K562 (cell line): ENCODE results near the gene FRRS1L. TPM values are rescaled to one million over a fixed set of nuclear protein-coding genes. Genes with fewer than 3 reads are reported as not detected.

ENCODE experiments used
- ASH1L ChIP-seq: fragments of 450-650 bp; IDR thresholded peaks from 2 replicates; pipeline ENCODE4 v1.6.1; 2018; ENCODE audit warnings: borderline replicate concordance, mild to moderate bottlenecking, low read depth; ENCODE audit not compliant: partially characterized antibody
- BCOR ChIP-seq: fragments of 450-650 bp; IDR thresholded peaks from 2 replicates; pipeline ENCODE4 v1.6.1; 2016
- BRCA1 ChIP-seq, 2 experiments: fragments of 450-650 bp in 1 of 2; sonication (generic) in 1 of 2; formaldehyde crosslinking in 1 of 2; IDR thresholded peaks; 2 replicates each; pipeline versions ENCODE4 v1.5.0 to v1.6.1; 2017 to 2020; ENCODE audit warnings: mild to moderate bottlenecking in 1 of 2, missing genetic modification reagents in 1 of 2
- CHD1 ChIP-seq: fragments of 200-600 bp; sonication (generic); IDR thresholded peaks from one replicate; pipeline ENCODE4 v1.6.1; 2012; ENCODE audit warnings: mild to moderate bottlenecking, moderate library complexity, low read length, inconsistent platforms
- GATAD2B ChIP-seq: fragments of 450-650 bp; IDR thresholded peaks from 2 replicates; pipeline ENCODE4 v1.6.1; 2017; ENCODE audit warnings: mild to moderate bottlenecking, borderline replicate concordance
- GTF2A2 ChIP-seq: IDR thresholded peaks from 2 replicates; pipeline ENCODE4 v1.6.1; 2016; ENCODE audit warnings: mild to moderate bottlenecking, missing genetic modification characterization, missing compliant biosample characterization
- ILF3 ChIP-seq: fragments of 450-650 bp; IDR thresholded peaks from 2 replicates; pipeline ENCODE4 v1.6.1; 2018; ENCODE audit warnings: antibody characterized with exemption, mild to moderate bottlenecking, moderate library complexity, borderline replicate concordance
- NR2C1 ChIP-seq, 2 experiments: fragments of 450-650 bp; IDR thresholded peaks; 2 replicates each; pipeline ENCODE4 v1.6.1; 2017; ENCODE audit warnings: mild to moderate bottlenecking in 2 of 2, antibody characterized with exemption in 1 of 2, inconsistent platforms in 1 of 2, missing compliant biosample characterization in 1 of 2, missing genetic modification characterization in 1 of 2
- POLR2A ChIP-seq: fragments of 450-650 bp; conservative IDR thresholded peaks from 2 replicates; pipeline ENCODE4 v1.6.1; 2016
- SRSF9 ChIP-seq: fragments of 200-400 bp; formaldehyde crosslinking; IDR thresholded peaks from 2 replicates; pipeline ENCODE4 v1.6.1; 2017; ENCODE audit warnings: low read depth, low read length, borderline replicate concordance
- TBL1XR1 ChIP-seq, 2 experiments: IDR thresholded peaks; 2 replicates each; pipeline ENCODE4 v1.6.1; 2012; ENCODE audit warnings: improper control_type of control experiment in 2 of 2, low read length in 2 of 2, mild to moderate bottlenecking in 1 of 2
- ZNF3 ChIP-seq: fragments of 250-450 bp; sonication (Bioruptor Pico); IDR thresholded peaks from 2 replicates; pipeline ENCODE4 v1.5.0; 2021; ENCODE audit warnings: mild to moderate bottlenecking, moderate library complexity
- polyA plus RNA-seq, 8 experiments: library from polyadenylated mRNA; depleted of rRNA in 4 of 8; stranded (reverse) in 5 of 8; unstranded in 3 of 8; fragments of >200 nt; fragmentation: Nextera tagmentation in 2 of 8; fragmentation: Illumina TruSeq in 1 of 8; extraction: Ambion mirVana in 2 of 8; extraction: Trizol in 1 of 8; gene quantifications; 2 replicates each; pipeline versions ENCODE4 v1.2.1 to v1.2.3, GENCODE V29; 2011 to 2014; ENCODE audit warnings: inconsistent platforms in 1 of 8, missing spikeins in 1 of 8
- total RNA-seq, 7 experiments: library from RNA; depleted of rRNA in 6 of 7; stranded (reverse); fragments of >200 nt in 6 of 7; fragmentation: Illumina TruSeq in 2 of 7; extraction: Trizol in 2 of 7; gene quantifications; 2 replicates each; pipeline versions ENCODE4 v1.2.1 to v1.2.3, GENCODE V29; 2011 to 2021; ENCODE audit warnings: low replicate concordance in 1 of 7
- TF ChIP-seq, protein P1 (sequence below): fragments of 200-400 bp; formaldehyde crosslinking; IDR thresholded peaks from 2 replicates; pipeline ENCODE4 v1.6.1; 2017; ENCODE audit warnings: mild to moderate bottlenecking, low read depth, low read length, moderate library complexity
- TF ChIP-seq, protein P2 (sequence below): sonication (generic); formaldehyde crosslinking; IDR thresholded peaks from 2 replicates; pipeline ENCODE4 v1.8.0; 2022; ENCODE audit warnings: mild to moderate bottlenecking, missing genetic modification reagents
- TF ChIP-seq, protein P3 (sequence below): sonication (generic); formaldehyde crosslinking; IDR thresholded peaks from 2 replicates; pipeline ENCODE4 v1.9.0; 2022; ENCODE audit warnings: mild to moderate bottlenecking, missing genetic modification reagents
- TF ChIP-seq, protein P4 (sequence below), 3 experiments: IDR thresholded peaks in 2 of 3; conservative IDR thresholded peaks in 1 of 3; 2 replicates each; pipeline ENCODE4 v1.5.1; 2011 to 2012; ENCODE audit warnings: low read length in 3 of 3, mild to moderate bottlenecking in 3 of 3, control low read depth in 2 of 3, improper control_type of control experiment in 1 of 3, inconsistent platforms in 1 of 3, low read depth in 1 of 3, mixed read lengths in 1 of 3, moderate library complexity in 1 of 3; ENCODE audit not compliant: insufficient read depth in 2 of 3
- TF ChIP-seq, protein P5 (sequence below), 2 experiments: fragments of 450-650 bp in 1 of 2; IDR thresholded peaks; 2 replicates each; pipeline ENCODE4 v1.6.1; 2011 to 2017; ENCODE audit warnings: low read depth in 2 of 2, antibody characterized with exemption in 1 of 2, borderline replicate concordance in 1 of 2, low read length in 1 of 2, mild to moderate bottlenecking in 1 of 2, mixed read lengths in 1 of 2; ENCODE audit not compliant: control insufficient read depth in 1 of 2

The FRRS1L gene
- total and polyA plus RNA-seq, 9 of the 15 experiments (the other 6 are each of a cell fraction or from before 2014, with no cell fraction given), result under 0.01 to 0.04 (median 0.03) TPM; not detected in 5

DNA sequence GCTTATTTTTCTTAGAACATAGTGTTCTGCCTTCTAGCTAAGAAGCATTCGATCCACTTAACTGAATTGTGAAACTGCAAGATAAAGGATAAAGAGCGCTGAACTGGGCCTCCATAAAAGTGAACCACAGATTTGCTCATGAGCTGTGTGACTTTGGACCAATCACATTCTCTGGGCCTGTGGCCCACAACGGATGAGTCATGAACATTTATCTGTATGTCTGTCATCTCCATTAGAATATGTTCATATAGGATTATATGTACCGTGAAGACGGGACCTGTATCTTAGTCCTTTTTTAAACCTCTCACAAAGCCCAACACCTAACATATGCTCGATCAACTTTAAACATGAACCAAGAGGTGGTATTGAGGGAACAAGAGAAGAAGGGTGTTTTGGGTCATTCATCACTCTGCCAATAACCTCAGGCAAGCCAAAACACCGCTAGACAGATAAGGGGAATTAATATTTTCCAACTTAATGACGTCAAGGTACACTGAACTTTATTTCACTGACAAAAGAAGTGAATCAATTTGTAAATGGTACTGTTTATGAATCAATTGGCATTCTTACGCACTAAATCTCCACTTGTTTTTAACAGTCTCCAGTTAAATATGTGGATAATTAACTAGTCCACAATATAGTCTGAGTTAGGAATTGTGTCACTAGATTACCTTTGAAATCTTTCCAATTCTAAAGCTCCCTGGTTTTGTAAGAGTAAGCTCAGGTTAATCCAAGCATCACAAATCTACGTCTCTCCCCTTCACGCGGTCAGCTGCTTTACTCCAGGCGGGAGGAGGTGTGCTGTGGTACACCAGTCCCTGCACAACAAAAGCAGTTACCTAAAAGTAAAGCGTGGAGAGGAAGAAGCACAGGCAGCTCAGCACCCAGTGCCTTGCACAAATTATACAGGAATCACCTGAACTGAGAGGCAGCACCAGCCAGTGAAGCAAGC, 48.9 kb downstream of the FRRS1L start (continued):
- TF ChIP-seq, protein P1, sequence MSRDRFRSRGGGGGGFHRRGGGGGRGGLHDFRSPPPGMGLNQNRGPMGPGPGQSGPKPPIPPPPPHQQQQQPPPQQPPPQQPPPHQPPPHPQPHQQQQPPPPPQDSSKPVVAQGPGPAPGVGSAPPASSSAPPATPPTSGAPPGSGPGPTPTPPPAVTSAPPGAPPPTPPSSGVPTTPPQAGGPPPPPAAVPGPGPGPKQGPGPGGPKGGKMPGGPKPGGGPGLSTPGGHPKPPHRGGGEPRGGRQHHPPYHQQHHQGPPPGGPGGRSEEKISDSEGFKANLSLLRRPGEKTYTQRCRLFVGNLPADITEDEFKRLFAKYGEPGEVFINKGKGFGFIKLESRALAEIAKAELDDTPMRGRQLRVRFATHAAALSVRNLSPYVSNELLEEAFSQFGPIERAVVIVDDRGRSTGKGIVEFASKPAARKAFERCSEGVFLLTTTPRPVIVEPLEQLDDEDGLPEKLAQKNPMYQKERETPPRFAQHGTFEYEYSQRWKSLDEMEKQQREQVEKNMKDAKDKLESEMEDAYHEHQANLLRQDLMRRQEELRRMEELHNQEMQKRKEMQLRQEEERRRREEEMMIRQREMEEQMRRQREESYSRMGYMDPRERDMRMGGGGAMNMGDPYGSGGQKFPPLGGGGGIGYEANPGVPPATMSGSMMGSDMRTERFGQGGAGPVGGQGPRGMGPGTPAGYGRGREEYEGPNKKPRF, result no peak
- TF ChIP-seq, protein P2, sequence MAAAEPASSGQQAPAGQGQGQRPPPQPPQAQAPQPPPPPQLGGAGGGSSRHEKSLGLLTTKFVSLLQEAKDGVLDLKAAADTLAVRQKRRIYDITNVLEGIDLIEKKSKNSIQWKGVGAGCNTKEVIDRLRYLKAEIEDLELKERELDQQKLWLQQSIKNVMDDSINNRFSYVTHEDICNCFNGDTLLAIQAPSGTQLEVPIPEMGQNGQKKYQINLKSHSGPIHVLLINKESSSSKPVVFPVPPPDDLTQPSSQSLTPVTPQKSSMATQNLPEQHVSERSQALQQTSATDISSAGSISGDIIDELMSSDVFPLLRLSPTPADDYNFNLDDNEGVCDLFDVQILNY (CRISPR knock-in tag), result no peak
- TF ChIP-seq, protein P3, sequence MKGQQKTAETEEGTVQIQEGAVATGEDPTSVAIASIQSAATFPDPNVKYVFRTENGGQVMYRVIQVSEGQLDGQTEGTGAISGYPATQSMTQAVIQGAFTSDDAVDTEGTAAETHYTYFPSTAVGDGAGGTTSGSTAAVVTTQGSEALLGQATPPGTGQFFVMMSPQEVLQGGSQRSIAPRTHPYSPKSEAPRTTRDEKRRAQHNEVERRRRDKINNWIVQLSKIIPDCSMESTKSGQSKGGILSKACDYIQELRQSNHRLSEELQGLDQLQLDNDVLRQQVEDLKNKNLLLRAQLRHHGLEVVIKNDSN (CRISPR knock-in tag), result no peak
- TF ChIP-seq GATAD2B, result 0 out of 2 replicates have a peak, but pooled peaks have one; percentile 1
- no peak for TF ChIP-seq GTF2A2
- TF ChIP-seq POLR2A, result no peak
- TF ChIP-seq, protein P4, sequence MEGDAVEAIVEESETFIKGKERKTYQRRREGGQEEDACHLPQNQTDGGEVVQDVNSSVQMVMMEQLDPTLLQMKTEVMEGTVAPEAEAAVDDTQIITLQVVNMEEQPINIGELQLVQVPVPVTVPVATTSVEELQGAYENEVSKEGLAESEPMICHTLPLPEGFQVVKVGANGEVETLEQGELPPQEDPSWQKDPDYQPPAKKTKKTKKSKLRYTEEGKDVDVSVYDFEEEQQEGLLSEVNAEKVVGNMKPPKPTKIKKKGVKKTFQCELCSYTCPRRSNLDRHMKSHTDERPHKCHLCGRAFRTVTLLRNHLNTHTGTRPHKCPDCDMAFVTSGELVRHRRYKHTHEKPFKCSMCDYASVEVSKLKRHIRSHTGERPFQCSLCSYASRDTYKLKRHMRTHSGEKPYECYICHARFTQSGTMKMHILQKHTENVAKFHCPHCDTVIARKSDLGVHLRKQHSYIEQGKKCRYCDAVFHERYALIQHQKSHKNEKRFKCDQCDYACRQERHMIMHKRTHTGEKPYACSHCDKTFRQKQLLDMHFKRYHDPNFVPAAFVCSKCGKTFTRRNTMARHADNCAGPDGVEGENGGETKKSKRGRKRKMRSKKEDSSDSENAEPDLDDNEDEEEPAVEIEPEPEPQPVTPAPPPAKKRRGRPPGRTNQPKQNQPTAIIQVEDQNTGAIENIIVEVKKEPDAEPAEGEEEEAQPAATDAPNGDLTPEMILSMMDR (IDR thresholded peaks at IDR 0.05 in 2 of 3, conservative IDR thresholded peaks at IDR 0.05 in 1 of 3; ENCODE audit: insufficient read depth in 2 of 3, low read depth in 1 of 3, low read length in 3 of 3), result no peak
- no peak for TF ChIP-seq BRCA1 (IDR thresholded peaks at IDR 0.05)
- TF ChIP-seq BRCA1 (CRISPR knock-in tag; IDR thresholded peaks at IDR 0.05), result no peak
- TF ChIP-seq, protein P5, sequence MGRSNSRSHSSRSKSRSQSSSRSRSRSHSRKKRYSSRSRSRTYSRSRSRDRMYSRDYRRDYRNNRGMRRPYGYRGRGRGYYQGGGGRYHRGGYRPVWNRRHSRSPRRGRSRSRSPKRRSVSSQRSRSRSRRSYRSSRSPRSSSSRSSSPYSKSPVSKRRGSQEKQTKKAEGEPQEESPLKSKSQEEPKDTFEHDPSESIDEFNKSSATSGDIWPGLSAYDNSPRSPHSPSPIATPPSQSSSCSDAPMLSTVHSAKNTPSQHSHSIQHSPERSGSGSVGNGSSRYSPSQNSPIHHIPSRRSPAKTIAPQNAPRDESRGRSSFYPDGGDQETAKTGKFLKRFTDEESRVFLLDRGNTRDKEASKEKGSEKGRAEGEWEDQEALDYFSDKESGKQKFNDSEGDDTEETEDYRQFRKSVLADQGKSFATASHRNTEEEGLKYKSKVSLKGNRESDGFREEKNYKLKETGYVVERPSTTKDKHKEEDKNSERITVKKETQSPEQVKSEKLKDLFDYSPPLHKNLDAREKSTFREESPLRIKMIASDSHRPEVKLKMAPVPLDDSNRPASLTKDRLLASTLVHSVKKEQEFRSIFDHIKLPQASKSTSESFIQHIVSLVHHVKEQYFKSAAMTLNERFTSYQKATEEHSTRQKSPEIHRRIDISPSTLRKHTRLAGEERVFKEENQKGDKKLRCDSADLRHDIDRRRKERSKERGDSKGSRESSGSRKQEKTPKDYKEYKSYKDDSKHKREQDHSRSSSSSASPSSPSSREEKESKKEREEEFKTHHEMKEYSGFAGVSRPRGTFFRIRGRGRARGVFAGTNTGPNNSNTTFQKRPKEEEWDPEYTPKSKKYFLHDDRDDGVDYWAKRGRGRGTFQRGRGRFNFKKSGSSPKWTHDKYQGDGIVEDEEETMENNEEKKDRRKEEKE (IDR thresholded peaks at IDR 0.05; ENCODE audit: borderline replicate concordance in 1 of 2, control insufficient read depth in 1 of 2, low read depth in 2 of 2, low read length in 1 of 2), result no peak
- TF ChIP-seq ZNF3 (CRISPR knock-in tag), result no peak
- TF ChIP-seq NR2C1 (IDR thresholded peaks at IDR 0.05), result no peak
- TF ChIP-seq NR2C1 (tag; IDR thresholded peaks at IDR 0.05), result no peak
- no peak for TF ChIP-seq CHD1
- no peak for TF ChIP-seq SRSF9
- TF ChIP-seq ILF3, result no peak
- TF ChIP-seq ASH1L, result no peak
- TF ChIP-seq TBL1XR1 (IDR thresholded peaks at IDR 0.05; ENCODE audit: low read length in 2 of 2), result no peak
- TF ChIP-seq BCOR, result peak; percentile 30; the same call in 1 of the 2 replicates
